OCI-LY1 (cell line): ENCODE results near the gene BAG5.

Experiments used
- H2AFZ ChIP-seq: fragments of 200-600 bp; sonication (generic), shearing (Covaris generic); 2 replicates; pipeline ENCODE4 v1.6.0; 2014; ENCODE audit warnings: antibody characterized with exemption, mild to moderate bottlenecking, low read length
- H3F3A ChIP-seq: fragments of 200-600 bp; sonication (generic), shearing (Covaris generic); 2 replicates; pipeline ENCODE4 v1.6.0; 2014; ENCODE audit warnings: mild to moderate bottlenecking, antibody characterized with exemption, low read length, moderate library complexity; ENCODE audit not compliant: insufficient read depth
- H3K27ac ChIP-seq: fragments of 200-600 bp; sonication (generic); 2 replicates; pipeline ENCODE4 v1.5.1; 2014; ENCODE audit warnings: low read length, mixed run types, mild to moderate bottlenecking, low read depth; ENCODE audit not compliant: poor library complexity, severe bottlenecking
- H3K27me3 ChIP-seq: fragments of 200-600 bp; sonication (generic); 2 replicates; pipeline ENCODE4 v1.6.0; 2014; ENCODE audit warnings: antibody characterized with exemption, mild to moderate bottlenecking, low read length, moderate library complexity; ENCODE audit not compliant: insufficient read depth
- H3K36me3 ChIP-seq: fragments of 200-600 bp; sonication (generic); 2 replicates; pipeline ENCODE4 v1.6.1; 2014; ENCODE audit warnings: mild to moderate bottlenecking, antibody characterized with exemption, low read length, moderate library complexity, mixed read lengths; ENCODE audit not compliant: insufficient read depth
- H3K4me1 ChIP-seq: fragments of 200-600 bp; sonication (generic); 2 replicates; pipeline ENCODE4 v1.5.1; 2014; ENCODE audit warnings: mild to moderate bottlenecking, low read length, moderate library complexity; ENCODE audit not compliant: insufficient read depth, severe bottlenecking
- H3K4me2 ChIP-seq: fragments of 200-600 bp; sonication (generic), shearing (Covaris generic); 2 replicates; pipeline ENCODE4 v1.6.1; 2014; ENCODE audit warnings: low read length
- H3K4me3 ChIP-seq: fragments of 200-600 bp; sonication (generic); 2 replicates; pipeline ENCODE4 v1.5.1; 2014; ENCODE audit warnings: low read length, low read depth, mild to moderate bottlenecking, mixed read lengths; ENCODE audit not compliant: poor library complexity, severe bottlenecking
- H3K79me2 ChIP-seq: fragments of 200-600 bp; shearing (Covaris generic); 2 replicates; pipeline ENCODE4 v1.6.1; 2016; ENCODE audit warnings: mixed run types, low read length, mixed read lengths; ENCODE audit not compliant: insufficient read depth
- H3K9ac ChIP-seq: fragments of 200-600 bp; sonication (generic), shearing (Covaris generic); 2 replicates; pipeline ENCODE4 v1.6.1; 2014; ENCODE audit warnings: mild to moderate bottlenecking, low read length, mixed read lengths
- H3K9me2 ChIP-seq: fragments of 200-600 bp; sonication (generic), shearing (Covaris generic); 2 replicates; pipeline ENCODE4 v1.6.1; 2014; ENCODE audit warnings: low read depth, mild to moderate bottlenecking, low read length, mixed read lengths
- H3K9me3 ChIP-seq: fragments of 200-600 bp; shearing (Covaris generic); 2 replicates; pipeline ENCODE4 v1.6.1; 2014; ENCODE audit warnings: low read length, mixed read lengths
- H4K20me1 ChIP-seq: fragments of 200-600 bp; sonication (generic), shearing (Covaris generic); 2 replicates; pipeline ENCODE4 v1.6.0; 2016; ENCODE audit warnings: mild to moderate bottlenecking, low read length; ENCODE audit not compliant: insufficient read depth
- CTCF ChIP-seq: fragments of 200-600 bp; sonication (generic), shearing (Covaris generic); IDR thresholded peaks from 2 replicates; pipeline ENCODE4 v1.5.1; 2017; ENCODE audit warnings: mild to moderate bottlenecking, antibody characterized with exemption, low read length, moderate library complexity, mixed read lengths
- EZH2 ChIP-seq: fragments of 200-600 bp; sonication (generic), shearing (Covaris generic); IDR thresholded peaks from 2 replicates; pipeline ENCODE4 v1.8.0; 2017; ENCODE audit warnings: borderline replicate concordance, mixed run types, mild to moderate bottlenecking, antibody characterized with exemption, low read length, moderate library complexity, mixed read lengths

Gene BAG5

DNA sequence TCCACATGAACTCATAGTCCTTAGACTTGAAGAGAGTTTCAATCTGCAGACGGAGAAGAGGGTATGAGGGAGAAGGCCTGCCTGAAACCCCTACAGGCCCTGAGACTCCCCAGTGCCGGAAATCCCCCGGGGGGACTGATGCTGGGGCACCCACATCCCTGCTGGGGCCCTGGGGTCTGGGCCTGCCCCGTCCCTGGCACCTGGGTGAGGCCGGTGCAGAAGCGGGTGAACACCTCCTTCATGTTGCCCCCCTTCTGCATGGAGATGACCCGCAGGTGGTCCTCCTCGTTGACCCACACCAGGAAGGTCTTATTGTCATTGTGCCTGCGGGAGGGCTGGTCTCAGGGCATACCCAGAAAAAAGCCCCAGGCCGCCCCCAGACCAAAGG, 42.2 kb downstream of the BAG5 start:
- no peak overlapping the region for H2AFZ ChIP-seq

GRCh38 chr14:103519837-103520212, 42.6 kb downstream of the BAG5 start:
- H4K20me1 ChIP-seq = no peaks in the 10 kb centered on the region
- H3K9me3 ChIP-seq = no peaks in the 10 kb centered on the region
- no peaks in the 10 kb centered on the region for H3K36me3 ChIP-seq
- peaks cover 21% of the 10 kb centered on the region for H3K4me1 ChIP-seq
- H3K27me3 ChIP-seq = no peaks in the 10 kb centered on the region
- H3K4me3 ChIP-seq = no peak overlapping the region
- no peak overlapping the region for H3K27ac ChIP-seq
- H3K4me2 ChIP-seq = no peak overlapping the region; the same call in 1 of the 2 replicates
- H3K9me2 ChIP-seq = no peaks in the 10 kb centered on the region
- no peak overlapping the region for H3K9ac ChIP-seq
- H3K79me2 ChIP-seq = no peaks in the 10 kb centered on the region
- no peak overlapping the region for H2AFZ ChIP-seq
- no peaks in the 10 kb centered on the region for H3F3A ChIP-seq
- TF ChIP-seq CTCF = no peak
- no peak for TF ChIP-seq EZH2

More for the DNA sequence above, 42.2 kb downstream of the BAG5 start:
- Histone ChIP-seq H3K9me2 (no peaks in the 10 kb centered on the region), H3F3A (no peaks in the 10 kb centered on the region), H3K4me3 (peak overlapping the region; percentile 55), H3K9ac (no peak overlapping the region; the same call in 1 of the 2 replicates), H3K27me3 (no peaks in the 10 kb centered on the region), H3K79me2 (no peaks in the 10 kb centered on the region), H3K4me1 (peaks cover 21% of the 10 kb centered on the region), H4K20me1 (no peaks in the 10 kb centered on the region), H3K4me2 (peak overlapping the region; percentile 63), H3K27ac (no peak overlapping the region), H3K36me3 (no peaks in the 10 kb centered on the region), H3K9me3 (no peaks in the 10 kb centered on the region)
- TF ChIP-seq EZH2 (no peak), CTCF (no peak)

DNA sequence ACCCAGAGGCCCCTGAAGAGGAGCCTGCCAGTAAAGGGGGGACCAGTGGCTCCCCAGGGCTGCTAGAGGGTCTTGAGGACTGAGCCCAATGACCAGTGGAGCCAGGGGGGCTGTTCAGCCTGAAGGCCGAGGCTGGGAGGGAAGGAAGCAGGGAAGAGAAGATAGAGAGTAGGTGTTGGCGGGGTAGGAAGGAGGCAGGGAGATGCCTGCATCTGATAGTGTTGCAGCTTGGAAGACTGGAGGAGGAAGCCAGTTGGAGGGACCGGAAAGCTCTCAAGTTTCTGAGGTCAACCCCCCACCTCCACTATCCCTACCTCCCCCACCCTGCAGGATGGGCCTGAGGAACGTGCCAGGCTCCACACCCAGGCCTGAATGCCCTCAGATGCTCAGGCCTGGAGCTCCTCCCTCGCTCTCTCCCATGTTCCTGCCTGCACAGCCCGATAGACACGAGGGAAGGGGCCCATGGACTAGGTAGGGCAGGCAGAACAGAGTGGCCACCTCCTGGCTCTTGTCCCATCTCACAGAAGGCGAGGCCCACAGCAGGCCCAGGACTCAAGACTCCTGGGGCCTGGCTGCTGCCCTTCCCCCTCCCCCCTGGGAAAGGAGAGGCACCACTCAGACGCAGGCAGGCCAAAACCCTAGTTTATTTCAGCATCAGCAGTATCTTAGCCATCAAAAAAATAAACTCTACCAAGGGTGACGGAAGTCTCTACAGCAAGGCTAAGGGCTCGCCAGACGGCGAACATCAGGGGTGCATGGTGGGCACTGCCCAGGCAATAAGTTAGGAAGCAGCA, 43.2 kb downstream of the BAG5 start:
- H3F3A ChIP-seq = no peaks in the 10 kb centered on the region
- no peak overlapping the region for H2AFZ ChIP-seq
- no peaks in the 10 kb centered on the region for H3K27me3 ChIP-seq
- H3K4me3 ChIP-seq = no peak overlapping the region
- H3K9me3 ChIP-seq = no peaks in the 10 kb centered on the region
- no peak overlapping the region for H3K27ac ChIP-seq
- TF ChIP-seq EZH2 (no peak), CTCF (no peak)
- H3K4me1 ChIP-seq = peaks cover 21% of the 10 kb centered on the region
- no peak overlapping the region for H3K4me2 ChIP-seq
- H3K9me2 ChIP-seq = no peaks in the 10 kb centered on the region
- H3K36me3 ChIP-seq = no peaks in the 10 kb centered on the region
- no peaks in the 10 kb centered on the region for H3K79me2 ChIP-seq
- no peak overlapping the region for H3K9ac ChIP-seq
- no peaks in the 10 kb centered on the region for H4K20me1 ChIP-seq
